ENCODE results near the gene TRIM54. TPM values are rescaled to one million over a fixed set of nuclear protein-coding genes. Genes with fewer than 3 reads are reported as not detected.

Gene TRIM54
- total and polyA plus RNA-seq, 2 experiments from 2014 or later = not detected

GRCh38 chr2:27312152-27312551 lies 29.9 kb downstream of the TRIM54 start:
- H2AFZ ChIP-seq = no peak overlapping the region
- H3K36me3 ChIP-seq (replicated peaks; ENCODE audit: insufficient read depth, low read depth) = no peaks in the 10 kb centered on the region
- TF ChIP-seq CTCF (IDR thresholded peaks at IDR 0.05; ENCODE audit: poor library complexity) (no peak), EZH2 (IDR thresholded peaks at IDR 0.05; ENCODE audit: borderline replicate concordance) (no peak), EZH2phosphoT487 (IDR thresholded peaks at IDR 0.05; ENCODE audit: low read depth, severe bottlenecking, unreplicated experiment) (no peak)
- H3K79me2 ChIP-seq = no peaks in the 10 kb centered on the region
- no peak overlapping the region for H3K4me2 ChIP-seq
- H3K4me3 ChIP-seq = no peak overlapping the region
- H3K27ac ChIP-seq = no peak overlapping the region
- H3K4me1 ChIP-seq (ENCODE audit: insufficient read depth) = peaks cover 5% of the 10 kb centered on the region
- H3K9me2 ChIP-seq (replicated peaks; ENCODE audit: insufficient read depth) = no peaks in the 10 kb centered on the region
- no peak for DNase-seq (ENCODE audit: low spot score)
- H3K9me3 ChIP-seq (ENCODE audit: low read depth) = no peaks in the 10 kb centered on the region
- WGBS (ENCODE audit: low lambda C conversion rate, missing lambda C conversion rate) = 90% methylated on average over 2 of the region's 3 CpGs
- H4K20me1 ChIP-seq (ENCODE audit: insufficient read depth, poor library complexity, severe bottlenecking) = no peaks in the 10 kb centered on the region
- H3K27me3 ChIP-seq = peaks cover 19% of the 10 kb centered on the region

- Histone ChIP-seq H3K4me3 (no peak overlapping the region), H3K36me3 (replicated peaks; ENCODE audit: insufficient read depth, low read depth) (no peaks in the 10 kb centered on the region), H3K79me2 (no peaks in the 10 kb centered on the region), H3K9me3 (ENCODE audit: low read depth) (no peaks in the 10 kb centered on the region), H4K20me1 (ENCODE audit: insufficient read depth, poor library complexity, severe bottlenecking) (no peaks in the 10 kb centered on the region), H3K27me3 (no peaks in the 10 kb centered on the region), H3K9me2 (replicated peaks; ENCODE audit: insufficient read depth) (no peaks in the 10 kb centered on the region), H3K4me2 (no peak overlapping the region), H2AFZ (no peak overlapping the region), H3K4me1 (ENCODE audit: insufficient read depth) (no peaks in the 10 kb centered on the region), H3K27ac (no peak overlapping the region)
- WGBS (ENCODE audit: low lambda C conversion rate, missing lambda C conversion rate) = 93% methylated on average over 8 of the region's 8 CpGs
- TF ChIP-seq CTCF (IDR thresholded peaks at IDR 0.05; ENCODE audit: poor library complexity) (no peak), EZH2 (IDR thresholded peaks at IDR 0.05; ENCODE audit: borderline replicate concordance) (no peak), EZH2phosphoT487 (IDR thresholded peaks at IDR 0.05; ENCODE audit: low read depth, severe bottlenecking, unreplicated experiment) (no peak)
- DNase-seq (ENCODE audit: low spot score) = no peak
These were observed 31.8 kb downstream of the TRIM54 start for GRCh38 chr2:27313882-27314645.

- TF ChIP-seq CTCF (IDR thresholded peaks at IDR 0.05; ENCODE audit: poor library complexity) (no peak), EZH2phosphoT487 (IDR thresholded peaks at IDR 0.05; ENCODE audit: low read depth, severe bottlenecking, unreplicated experiment) (no peak), EZH2 (IDR thresholded peaks at IDR 0.05; ENCODE audit: borderline replicate concordance) (no peak)
- Histone ChIP-seq H2AFZ (no peak overlapping the region), H3K27ac (no peak overlapping the region), H3K4me2 (no peak overlapping the region), H3K27me3 (no peaks in the 10 kb centered on the region), H3K4me1 (ENCODE audit: insufficient read depth) (no peaks in the 10 kb centered on the region), H3K9me2 (replicated peaks; ENCODE audit: insufficient read depth) (no peaks in the 10 kb centered on the region), H3K36me3 (replicated peaks; ENCODE audit: insufficient read depth, low read depth) (no peaks in the 10 kb centered on the region), H4K20me1 (ENCODE audit: insufficient read depth, poor library complexity, severe bottlenecking) (no peaks in the 10 kb centered on the region), H3K9me3 (ENCODE audit: low read depth) (no peaks in the 10 kb centered on the region), H3K4me3 (no peak overlapping the region), H3K79me2 (no peaks in the 10 kb centered on the region)
- DNase-seq (ENCODE audit: low spot score) = no peak
- 92% methylated on average over 9 of the region's 9 CpGs for whole genome bisulfite sequencing (ENCODE audit: low lambda C conversion rate, missing lambda C conversion rate)
These were observed 32.5 kb downstream of the TRIM54 start for GRCh38 chr2:27314709-27315108.
